Measurements from ENCODE around the gene SRP14.
"Not testable (repeated sequence)": the region's sequence is repeated elsewhere in the genome, so short reads cannot be mapped to it uniquely, and the experiment has no call there.

The SRP14 gene

GRCh38 chr15:40038638-40039543 is at the start of gene SRP14:
SRP14 (minus strand) TSS chr15:40039181; CDS start chr15:40039116, 65 bp downstream.
- peak; percentile 95 for DNase-seq (ENCODE audit: low spot score)

GRCh38 chr15:40087991-40088928 is 49.3 kb upstream of the SRP14 start:
- DNase-seq (ENCODE audit: low spot score): peak; percentile 57

GRCh38 chr15:40087068-40087810 is 48.3 kb upstream of the SRP14 start:
- DNase-seq (ENCODE audit: low spot score): no peak

- no peak for DNase-seq (ENCODE audit: low spot score)
These were observed 46.3 kb upstream of the SRP14 start for GRCh38 chr15:40085266-40085665.

GRCh38 chr15:40084650-40085049 is 45.7 kb upstream of the SRP14 start:
- DNase-seq (ENCODE audit: low spot score): no peak

GRCh38 chr15:40082195-40082883 is 43.4 kb upstream of the SRP14 start:
- no peak for DNase-seq (ENCODE audit: low spot score)

GRCh38 chr15:40081691-40082194 is 42.8 kb upstream of the SRP14 start:
- DNase-seq (ENCODE audit: low spot score): peak; percentile 71

GRCh38 chr15:40080847-40081246 is 41.9 kb upstream of the SRP14 start:
- no peak for DNase-seq (ENCODE audit: low spot score)

GRCh38 chr15:40080104-40080503 is 41.1 kb upstream of the SRP14 start:
- no peak for DNase-seq (ENCODE audit: low spot score)

- DNase-seq (ENCODE audit: low spot score): no peak
These were observed 40.5 kb upstream of the SRP14 start for GRCh38 chr15:40079456-40079855.

GRCh38 chr15:40075298-40076044 is 36.5 kb upstream of the SRP14 start:
- no peak for DNase-seq (ENCODE audit: low spot score)

GRCh38 chr15:40074656-40075055 is 35.7 kb upstream of the SRP14 start:
- DNase-seq (ENCODE audit: low spot score): not testable (repeated sequence)

GRCh38 chr15:40073716-40074490 is 34.9 kb upstream of the SRP14 start:
- DNase-seq (ENCODE audit: low spot score): not testable (repeated sequence)

GRCh38 chr15:40072216-40072990 is 33.4 kb upstream of the SRP14 start:
- DNase-seq (ENCODE audit: low spot score): no peak

GRCh38 chr15:40070608-40071218 is 31.7 kb upstream of the SRP14 start:
- DNase-seq (ENCODE audit: low spot score): no peak

GRCh38 chr15:40070166-40070557 is 31.2 kb upstream of the SRP14 start:
- no peak for DNase-seq (ENCODE audit: low spot score)

- DNase-seq (ENCODE audit: low spot score): peak; percentile 91
These were observed 30.5 kb upstream of the SRP14 start for GRCh38 chr15:40069178-40070165.
